Measurements from ENCODE around the gene CHST11. TPM values are rescaled to one million over a fixed set of nuclear protein-coding genes. Genes with fewer than 3 reads are reported as not detected.
A peak's percentile ranks its signal among the peaks of the same experiment; 100 is the strongest.

CHST11 gene
- total RNA-seq, 3 donors from 2014 or later = 12.5 to 16.4 (median 15.5) TPM

DNA sequence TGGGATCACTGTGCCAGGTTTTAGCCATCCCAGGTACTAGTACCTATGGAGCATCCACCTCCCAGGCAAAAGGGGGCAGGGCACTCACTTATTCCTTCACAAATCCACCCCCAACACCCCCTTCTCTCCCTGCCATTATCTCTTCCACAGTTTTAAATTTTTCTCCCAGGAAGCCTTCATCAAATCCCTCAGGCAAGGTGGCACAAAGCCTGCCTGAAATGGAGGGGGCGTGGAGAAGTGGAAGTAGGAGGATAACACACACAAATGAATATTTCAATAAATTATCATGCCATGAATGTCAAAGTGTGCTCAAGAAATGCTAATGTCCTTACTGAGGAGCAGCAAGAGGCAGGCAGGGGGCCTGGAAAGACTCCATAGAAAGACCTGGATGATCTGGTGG lies 4.7 kb upstream of the CHST11 start:
- no peak for DNase-seq (ENCODE audit: low spot score in 2 of 2)
- Histone ChIP-seq H3K4me3 (no peak overlapping the region), H3K9me3 (no peaks in the 10 kb centered on the region), H3K27me3 (no peaks in the 10 kb centered on the region), H3K4me1 (no peaks in the 10 kb centered on the region), H3K27ac (no peak overlapping the region), H3K36me3 (no peaks in the 10 kb centered on the region)
- TF ChIP-seq POLR2AphosphoS5 (IDR thresholded peaks at IDR 0.05) = no peak
- TF ChIP-seq CTCF (IDR thresholded peaks at IDR 0.05) = no peak
- TF ChIP-seq POLR2A (IDR thresholded peaks at IDR 0.05) = no peak
- intact Hi-C loops (cut with DNase I; ENCODE audit: low total_unique reads) = no loop called here

DNA sequence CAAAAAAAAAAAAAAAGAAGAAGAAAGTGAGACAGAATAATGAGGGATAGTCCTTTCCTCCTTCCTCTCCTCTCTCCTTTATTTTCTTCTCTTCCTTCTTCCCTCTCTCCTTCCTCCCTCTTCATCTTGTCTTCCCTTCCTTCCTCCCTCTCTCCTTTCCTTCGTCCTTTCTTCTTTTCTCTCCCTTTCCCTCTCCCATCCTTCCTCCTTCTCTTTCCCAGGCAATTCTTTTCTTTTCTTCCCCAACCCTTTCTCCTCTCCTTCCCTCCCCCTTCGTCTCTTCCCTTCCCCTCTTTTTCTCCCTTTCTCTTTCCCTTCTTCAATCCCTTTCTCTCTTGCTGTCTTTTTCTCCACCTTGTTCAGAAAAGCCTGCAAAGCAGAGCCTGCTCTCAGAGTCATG lies 3.6 kb upstream of the CHST11 start:
- H3K36me3 ChIP-seq = no peaks in the 10 kb centered on the region
- no peaks in the 10 kb centered on the region for H3K27me3 ChIP-seq
- no peak for DNase-seq (ENCODE audit: low spot score in 2 of 2)
- no peak overlapping the region for H3K27ac ChIP-seq
- H3K4me3 ChIP-seq = no peak overlapping the region
- H3K4me1 ChIP-seq = no peaks in the 10 kb centered on the region
- H3K9me3 ChIP-seq = no peaks in the 10 kb centered on the region
- intact Hi-C loops (cut with DNase I; ENCODE audit: low total_unique reads) = no loop called here
- TF ChIP-seq POLR2A (IDR thresholded peaks at IDR 0.05) = no peak
- no peak for TF ChIP-seq POLR2AphosphoS5 (IDR thresholded peaks at IDR 0.05)
- no peak for TF ChIP-seq CTCF (IDR thresholded peaks at IDR 0.05)

- H3K36me3 ChIP-seq = no peaks in the 10 kb centered on the region
- intact Hi-C loops (cut with DNase I; ENCODE audit: low total_unique reads) = no loop called here
- no peak for DNase-seq (ENCODE audit: low spot score in 2 of 2)
- no peaks in the 10 kb centered on the region for H3K9me3 ChIP-seq
- no peak overlapping the region for H3K27ac ChIP-seq
- no peak overlapping the region for H3K4me3 ChIP-seq
- TF ChIP-seq POLR2AphosphoS5 (IDR thresholded peaks at IDR 0.05) (no peak), POLR2A (IDR thresholded peaks at IDR 0.05) (no peak), CTCF (IDR thresholded peaks at IDR 0.05) (no peak)
- H3K4me1 ChIP-seq = no peaks in the 10 kb centered on the region
- no peaks in the 10 kb centered on the region for H3K27me3 ChIP-seq
Observed at GRCh38 chr12:104454997-104455396, 1.8 kb upstream of the CHST11 start.

- intact Hi-C loops (cut with DNase I; ENCODE audit: low total_unique reads) = no loop called here
- peak overlapping the region; percentile 73 to 85 for H3K27ac ChIP-seq
Observed at GRCh38 chr12:104455578-104456416, 951 bp upstream of the CHST11 start.

More at GRCh38 chr12:104455578-104456416, 951 bp upstream of the CHST11 start:
- Histone ChIP-seq H3K27me3 (no peaks in the 10 kb centered on the region), H3K4me1 (no peaks in the 10 kb centered on the region), H3K36me3 (no peaks in the 10 kb centered on the region), H3K9me3 (no peaks in the 10 kb centered on the region), H3K4me3 (peak overlapping the region; percentile 75 to 89 (median 86))
- TF ChIP-seq POLR2AphosphoS5 (IDR thresholded peaks at IDR 0.05) = no peak
- TF ChIP-seq POLR2A (IDR thresholded peaks at IDR 0.05) = no peak
- TF ChIP-seq CTCF (IDR thresholded peaks at IDR 0.05) = no peak
- DNase-seq (ENCODE audit: low spot score in 2 of 2) = no peak

All from breast epithelium (tissue), 4 donors.